HCT116 (cell line): Measurements from ENCODE around the gene RAB4A. TPM values are rescaled to one million over a fixed set of nuclear protein-coding genes. Genes with fewer than 3 reads are reported as not detected.

Experiments
- ATAC-seq: fragments of 200-7000 bp; cut with Tn5 transposase; 2 replicates; pipeline ENCODE4 v1.9.1; 2020; ENCODE audit warnings: mild to moderate bottlenecking, moderate library complexity
- BruUV-seq: library from RNA; stranded (reverse); fragments of 400-500 nt; replicated peaks from 2 replicates; lab custom pipeline; 2021; lab: Mats Ljungman, UMichigan
- CTCF ChIA-PET: fragments of 300-600 bp; sonication (Branson Sonifier 250); formaldehyde crosslinking; loops from one replicate; lab custom pipeline; 2021; ENCODE audit warnings: antibody characterized with exemption; lab: Charles Lee
- POLR2A ChIA-PET: fragments of 300-600, 350-600 bp; sonication (Branson Sonifier 250); formaldehyde crosslinking; loops from one replicate; lab custom pipeline; 2021; ENCODE audit warnings: antibody characterized with exemption; lab: Charles Lee
- RAD21 ChIA-PET, 2 experiments: fragments of 300-600 bp; sonication (Branson Sonifier 250); formaldehyde crosslinking; loops; one replicate each; lab custom pipeline; 2023; ENCODE audit warnings: low total read pairs in 2 of 2; ENCODE audit not compliant: uncharacterized antibody in 2 of 2, unreplicated experiment in 2 of 2, low non-redundant PET in 1 of 2; lab: Charles Lee
- DNase-seq: peaks from one replicate; pipeline ENCODE4 v3.0.0-alpha.2; 2010; ENCODE audit warnings: low read depth, low spot score
- H2AFZ ChIP-seq: fragments of 200-600 bp; shearing (Covaris generic), sonication (generic); 2 replicates; pipeline ENCODE4 v1.6.1; 2017; ENCODE audit warnings: low read depth, mixed run types, mixed read lengths, antibody characterized with exemption, low read length; ENCODE audit not compliant: poor library complexity, severe bottlenecking
- H3K27ac ChIP-seq: 2 replicates; pipeline ENCODE4 v1.5.1; 2012; ENCODE audit warnings: low read depth, low read length
- H3K27me3 ChIP-seq: fragments of 200-600 bp; sonication (generic); 2 replicates; pipeline ENCODE4 v1.6.1; 2016; ENCODE audit warnings: mixed run types, low read length, mixed read lengths; ENCODE audit not compliant: insufficient read depth
- H3K36me3 ChIP-seq, 2 experiments: fragments of 200-500 bp in 1 of 2; fragments of 200-600 bp in 1 of 2; sonication (Bioruptor generic) in 1 of 2; sonication (generic) in 1 of 2; 2 replicates each; pipeline versions ENCODE4 v1.5.1 to v1.6.1; 2014 to 2016; ENCODE audit warnings: low read length in 2 of 2, inconsistent platforms in 1 of 2, mixed read lengths in 1 of 2, mixed run types in 1 of 2; ENCODE audit not compliant: insufficient read depth in 2 of 2, control insufficient read depth in 1 of 2
- H3K4me1 ChIP-seq, 2 experiments: fragments of 200-600 bp in 1 of 2; sonication (generic) in 1 of 2; 2 replicates each; pipeline versions ENCODE4 v1.5.1 to v1.6.1; 2012 to 2017; ENCODE audit warnings: low read length in 2 of 2, inconsistent platforms in 1 of 2, mild to moderate bottlenecking in 1 of 2, mixed read lengths in 1 of 2, mixed run types in 1 of 2, moderate library complexity in 1 of 2; ENCODE audit not compliant: insufficient read depth in 2 of 2, control insufficient read depth in 1 of 2
- H3K4me2 ChIP-seq: fragments of 200-600 bp; sonication (generic); 2 replicates; pipeline ENCODE4 v1.6.1; 2017; ENCODE audit warnings: mixed run types, low read length, mixed read lengths
- H3K4me3 ChIP-seq, 2 experiments: fragments of 200-600 bp in 1 of 2; sonication (generic) in 1 of 2; replicated peaks in 1 of 2; 2 replicates each; pipeline ENCODE4 v1.5.1; 2011 to 2016; ENCODE audit warnings: low read length in 2 of 2, control low read depth in 1 of 2, low read depth in 1 of 2, mild to moderate bottlenecking in 1 of 2, mixed read lengths in 1 of 2, mixed run types in 1 of 2
- H3K79me2 ChIP-seq: fragments of 200-600 bp; sonication (generic); 2 replicates; pipeline ENCODE4 v1.6.1; 2017; ENCODE audit warnings: mild to moderate bottlenecking, mixed run types, low read length, moderate library complexity, mixed read lengths; ENCODE audit not compliant: insufficient read depth
- H3K9ac ChIP-seq: fragments of 200-600 bp; sonication (generic); 2 replicates; pipeline ENCODE4 v1.6.1; 2016; ENCODE audit warnings: low read length, mixed read lengths
- H3K9me2 ChIP-seq: fragments of 200-600 bp; sonication (generic), shearing (Covaris generic); 2 replicates; pipeline ENCODE4 v1.6.1; 2017; ENCODE audit warnings: mixed run types, mild to moderate bottlenecking, moderate library complexity; ENCODE audit not compliant: insufficient read depth
- H3K9me3 ChIP-seq, 2 experiments: fragments of 200-500 bp in 1 of 2; fragments of 200-600 bp in 1 of 2; sonication (Bioruptor generic) in 1 of 2; sonication (generic) in 1 of 2; 2 replicates each; pipeline ENCODE4 v1.6.1; 2014 to 2017; ENCODE audit warnings: low read length in 2 of 2, mixed read lengths in 2 of 2, inconsistent platforms in 1 of 2, low read depth in 1 of 2, mild to moderate bottlenecking in 1 of 2, mixed run types in 1 of 2, moderate library complexity in 1 of 2; ENCODE audit not compliant: control insufficient read depth in 1 of 2, insufficient read depth in 1 of 2
- H4K20me1 ChIP-seq: fragments of 200-600 bp; sonication (generic), shearing (Covaris generic); 2 replicates; pipeline ENCODE4 v1.6.1; 2017; ENCODE audit warnings: mixed run types, mild to moderate bottlenecking, moderate library complexity; ENCODE audit not compliant: insufficient read depth
- FOSL1 ChIP-seq: IDR thresholded peaks from 2 replicates; pipeline ENCODE4 v1.6.1; 2012; ENCODE audit warnings: low read depth
- REST ChIP-seq: IDR thresholded peaks from 2 replicates; pipeline ENCODE4 v1.6.1; 2012; ENCODE audit warnings: low read depth
- SIN3A ChIP-seq: IDR thresholded peaks from 2 replicates; pipeline ENCODE4 v1.6.1; 2012; ENCODE audit warnings: low read depth
- TCF7L2 ChIP-seq: IDR thresholded peaks from 2 replicates; pipeline ENCODE4 v1.7.0; 2011; ENCODE audit warnings: borderline replicate concordance, inconsistent platforms; ENCODE audit not compliant: insufficient read depth, insufficient read length; ENCODE audit errors: extremely low read depth
- intact Hi-C: fragments of 100-400 bp; cut with micrococcal nuclease; formaldehyde crosslinking; loops from 2 replicates; pipeline ENCODE4 v1.10.0; 2022
- total RNA-seq: library from RNA; stranded (reverse); gene quantifications from one replicate; pipeline ENCODE4 v1.2.1, GENCODE V29; 2021; ENCODE audit not compliant: unreplicated experiment

The RAB4A gene
- total RNA-seq, 1 experiment from 2014 or later: 101 TPM

DNA sequence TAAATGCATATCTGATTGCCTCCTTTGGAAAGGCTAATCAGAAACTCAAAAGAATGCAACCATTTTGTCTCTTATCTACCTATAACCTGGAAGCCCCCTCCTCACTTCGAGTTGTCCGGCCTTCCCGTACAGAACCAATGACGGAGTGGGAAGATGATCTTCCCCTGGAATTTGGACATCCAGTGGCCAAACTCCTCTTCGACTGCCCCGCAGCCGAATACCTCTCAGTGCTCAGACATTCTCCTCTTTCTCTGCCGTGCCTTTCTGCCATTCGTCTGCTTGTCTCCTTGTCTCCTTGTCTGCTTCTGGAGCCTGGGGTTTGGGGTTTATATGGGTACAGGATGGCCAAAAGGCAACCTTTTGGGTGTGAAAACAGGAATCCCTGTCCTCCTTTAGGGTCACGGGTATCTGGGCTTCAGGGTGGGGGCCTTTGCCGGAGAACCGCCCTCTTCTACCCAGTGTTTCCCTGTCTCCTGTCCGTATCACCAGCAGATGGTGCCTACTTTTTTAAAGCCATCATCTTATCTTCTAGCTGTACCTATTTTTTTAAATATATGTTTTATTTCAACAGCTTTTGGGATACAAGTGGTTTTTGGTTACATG is 35.9 kb upstream of the RAB4A start (continued):
- TF ChIP-seq REST: no peak
- no peak for TF ChIP-seq SIN3A

GRCh38 chr1:229237320-229237719 is 33.6 kb upstream of the RAB4A start:
- Histone ChIP-seq H3K4me2 (no peak overlapping the region), H3K9me2 (no peaks in the 10 kb centered on the region), H3K36me3 (no peaks in the 10 kb centered on the region), H3K9ac (no peak overlapping the region), H3K27me3 (no peaks in the 10 kb centered on the region), H3K9me3 (no peaks in the 10 kb centered on the region), H3K27ac (no peak overlapping the region), H3K4me1 (peaks cover 2 to 9% of the 10 kb centered on the region in 2 experiments; a peak in 2 of 4 replicates), H3K79me2 (no peaks in the 10 kb centered on the region), H4K20me1 (no peaks in the 10 kb centered on the region), H3K4me3 (no peak overlapping the region), H2AFZ (no peak overlapping the region)
- ATAC-seq (no peak), DNase-seq (no peak)
- ChIA-PET POLR2A (no interaction called here), CTCF (no interaction called here), RAD21 (no interaction called here)
- TF ChIP-seq FOSL1 (no peak), SIN3A (no peak), TCF7L2 (no peak)
- intact Hi-C loops: no loop called here
- no TSS peak for BruUV-seq
